SH-SY5Y (cell line): ENCODE results near the gene MAPKAPK3.

Source experiments
- GATA2 ChIP-seq: IDR thresholded peaks from 2 replicates; pipeline ENCODE4 v1.6.1; 2011; ENCODE audit warnings: mild to moderate bottlenecking, low read depth, low read length
- GATA3 ChIP-seq: IDR thresholded peaks from 2 replicates; pipeline ENCODE4 v1.6.1; 2011; ENCODE audit warnings: low read depth, mild to moderate bottlenecking, low read length, moderate library complexity

MAPKAPK3 gene

DNA sequence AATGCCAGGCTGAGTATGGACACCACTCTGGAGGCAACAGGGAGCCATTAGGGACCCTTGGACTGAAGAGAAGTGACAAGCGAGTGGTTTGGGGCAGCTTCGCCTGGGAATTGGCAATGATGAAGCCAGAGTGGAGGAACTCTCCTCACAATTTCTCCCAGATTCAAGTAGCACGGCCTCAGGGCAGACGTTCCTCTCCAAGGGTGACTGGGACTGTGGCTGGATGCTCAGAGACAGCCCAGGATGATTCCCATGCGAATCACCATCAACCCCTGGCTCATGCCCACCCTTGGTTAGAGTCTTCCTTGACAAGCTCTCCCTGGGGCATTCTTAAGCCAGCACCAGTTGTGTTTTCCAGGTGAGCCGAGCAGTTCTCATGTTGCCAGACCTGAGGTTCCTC lies 41.5 kb downstream of the MAPKAPK3 start:
- TF ChIP-seq GATA3 (no peak), GATA2 (no peak)

- TF ChIP-seq GATA2 = no peak
- TF ChIP-seq GATA3 = no peak
Measured at GRCh38 chr3:50658831-50659230, 41.9 kb downstream of the MAPKAPK3 start.

DNA sequence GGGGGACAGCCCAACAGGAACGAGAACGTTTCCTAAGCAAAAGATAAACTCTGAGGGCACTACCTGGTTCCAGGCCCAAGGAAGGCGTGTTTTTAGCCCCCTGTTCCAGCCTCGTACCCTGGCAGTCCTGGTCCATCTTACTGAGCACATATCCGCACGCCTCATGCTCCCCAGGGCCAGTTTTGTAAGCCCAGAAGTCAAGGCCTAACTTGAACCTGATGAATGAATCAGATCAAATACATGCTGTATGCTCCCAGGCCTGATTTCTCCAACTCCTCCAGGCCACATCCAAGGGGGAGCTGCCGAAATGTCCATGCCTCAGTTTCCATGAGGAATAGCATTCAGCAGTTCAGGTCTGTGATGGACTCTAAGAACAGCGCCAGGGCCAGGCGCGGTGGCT lies 43.4 kb downstream of the MAPKAPK3 start:
- TF ChIP-seq GATA3 (no peak), GATA2 (no peak)

GRCh38 chr3:50661321-50661837 lies 44.4 kb downstream of the MAPKAPK3 start:
- TF ChIP-seq GATA3 (no peak), GATA2 (no peak)

DNA sequence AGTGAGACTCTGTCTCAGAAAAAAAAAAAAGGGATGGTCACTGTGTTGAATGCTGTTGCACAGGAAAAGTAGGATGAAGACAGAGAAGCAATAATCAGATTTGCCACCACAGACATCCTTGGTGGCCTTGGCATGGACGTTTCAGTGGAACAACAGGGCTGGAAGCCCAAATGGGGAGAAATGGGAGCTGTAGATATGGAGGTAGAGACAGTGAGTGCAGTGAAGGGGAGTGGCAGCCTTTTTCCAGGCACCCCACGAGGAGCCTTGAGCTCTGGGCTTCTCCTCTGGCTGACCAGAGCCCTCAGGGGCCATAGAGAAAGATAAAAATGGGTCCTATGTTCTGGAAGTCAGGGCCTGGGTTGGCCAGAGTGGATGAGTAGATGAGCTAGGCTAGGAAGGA lies 45.5 kb downstream of the MAPKAPK3 start:
- TF ChIP-seq GATA2 = no peak

- TF ChIP-seq GATA3 = no peak
- no peak for TF ChIP-seq GATA2
Measured at GRCh38 chr3:50665081-50665840, 48.3 kb downstream of the MAPKAPK3 start.

DNA sequence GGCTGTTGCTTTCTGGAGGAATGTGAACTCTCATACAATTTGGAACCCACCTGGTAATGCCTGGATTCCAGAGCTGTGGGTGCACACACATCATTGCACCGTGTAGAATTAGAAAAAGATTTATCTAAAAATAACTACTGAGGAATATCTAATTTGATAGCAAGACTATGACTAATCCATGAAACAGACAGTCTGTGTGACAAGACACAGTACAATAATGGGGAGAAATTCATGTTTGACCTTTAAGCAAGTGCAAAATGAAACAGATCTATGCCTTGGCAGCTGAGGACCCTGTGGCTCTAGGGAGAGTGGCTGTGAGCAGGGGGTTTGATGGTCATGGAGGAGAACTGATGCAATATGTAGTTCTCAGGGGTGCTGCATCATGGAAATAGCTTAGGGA lies 49.9 kb downstream of the MAPKAPK3 start:
- TF ChIP-seq GATA3 (no peak), GATA2 (no peak)

DNA sequence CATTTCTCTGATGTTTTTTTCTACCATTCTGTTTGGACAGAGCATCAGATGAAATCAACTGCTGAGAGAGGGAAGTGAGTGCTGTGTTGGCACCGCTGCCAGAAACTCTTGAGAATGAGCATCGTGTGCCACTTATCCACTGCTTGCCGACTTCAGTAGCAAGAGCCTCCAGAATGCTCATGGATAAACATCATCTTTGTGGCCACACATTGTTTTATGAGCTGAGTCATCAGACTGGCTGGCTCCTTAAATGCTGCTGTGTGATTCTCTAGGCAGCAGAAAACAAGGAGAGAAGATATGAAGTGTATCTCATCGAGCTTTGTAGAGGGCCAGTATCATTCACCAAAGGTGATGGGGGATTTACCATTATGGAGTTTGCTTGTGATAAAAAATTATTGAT lies 54.4 kb downstream of the MAPKAPK3 start:
- TF ChIP-seq GATA3 (no peak), GATA2 (no peak)

DNA sequence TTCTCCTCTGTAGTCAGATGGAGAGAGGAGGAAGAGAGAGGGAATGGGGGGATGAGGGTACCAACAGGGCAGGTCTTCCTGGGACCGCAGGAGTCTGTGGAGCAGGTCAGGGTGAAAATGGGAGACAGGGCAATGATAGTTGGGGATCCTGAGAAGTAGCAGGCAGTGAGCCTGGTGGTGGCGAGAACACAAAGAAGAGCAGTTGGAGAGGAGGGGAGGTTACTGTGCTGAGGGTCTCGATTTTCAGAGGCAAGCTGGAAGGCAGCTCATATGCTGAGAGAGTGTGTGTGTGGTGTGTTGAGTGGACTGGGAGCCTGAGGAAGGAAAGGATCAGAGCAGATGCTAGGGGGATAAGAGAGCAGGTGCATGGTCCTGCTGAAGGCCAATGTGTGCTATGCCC lies 55.7 kb downstream of the MAPKAPK3 start:
- no peak for TF ChIP-seq GATA3
- TF ChIP-seq GATA2 = no peak

GRCh38 chr3:50673931-50674330 lies 57.0 kb downstream of the MAPKAPK3 start:
- TF ChIP-seq GATA3 (no peak), GATA2 (no peak)

GRCh38 chr3:50674349-50675178 lies 57.6 kb downstream of the MAPKAPK3 start, which contains the start of gene DOCK3:
TSS of gene DOCK3 (plus strand) at chr3:50674927. CDS start at chr3:50675264, 337 bp downstream.
- TF ChIP-seq GATA3 (no peak), GATA2 (no peak)

GRCh38 chr3:50675179-50676030 lies 58.5 kb downstream of the MAPKAPK3 start:
- TF ChIP-seq GATA3 (no peak), GATA2 (no peak)

DNA sequence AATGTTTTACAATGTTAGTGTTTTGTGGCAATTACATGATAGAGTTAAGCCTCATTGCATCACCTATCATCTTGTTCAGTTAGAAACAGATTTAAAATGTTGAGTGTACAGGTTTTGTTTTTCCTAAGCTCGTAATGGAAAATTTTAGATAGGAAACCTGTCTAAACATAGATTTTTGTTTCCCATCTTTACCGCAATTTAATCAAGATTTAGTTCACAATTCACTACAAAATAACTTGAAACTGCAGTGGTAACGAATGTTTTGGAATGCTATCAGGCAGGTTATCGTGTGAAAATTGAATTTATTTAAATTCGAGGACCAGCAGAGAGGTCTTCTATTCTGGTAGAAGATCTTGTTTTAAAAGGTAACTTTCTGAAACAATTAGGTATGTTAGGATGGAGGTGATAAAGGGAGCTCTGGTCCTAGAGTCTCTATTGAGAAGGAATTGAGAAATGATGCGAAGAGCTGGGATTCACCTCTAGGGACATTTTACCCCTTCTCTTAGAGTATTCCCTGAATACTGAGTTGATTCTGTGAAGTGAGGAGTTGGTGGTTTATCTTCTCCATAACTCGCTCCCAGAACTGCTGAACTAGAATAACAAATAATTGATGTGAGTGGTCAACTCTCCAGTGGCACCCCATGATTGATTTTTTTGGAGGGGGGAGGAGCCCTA lies 59.2 kb downstream of the MAPKAPK3 start:
- no peak for TF ChIP-seq GATA2
- no peak for TF ChIP-seq GATA3

DNA sequence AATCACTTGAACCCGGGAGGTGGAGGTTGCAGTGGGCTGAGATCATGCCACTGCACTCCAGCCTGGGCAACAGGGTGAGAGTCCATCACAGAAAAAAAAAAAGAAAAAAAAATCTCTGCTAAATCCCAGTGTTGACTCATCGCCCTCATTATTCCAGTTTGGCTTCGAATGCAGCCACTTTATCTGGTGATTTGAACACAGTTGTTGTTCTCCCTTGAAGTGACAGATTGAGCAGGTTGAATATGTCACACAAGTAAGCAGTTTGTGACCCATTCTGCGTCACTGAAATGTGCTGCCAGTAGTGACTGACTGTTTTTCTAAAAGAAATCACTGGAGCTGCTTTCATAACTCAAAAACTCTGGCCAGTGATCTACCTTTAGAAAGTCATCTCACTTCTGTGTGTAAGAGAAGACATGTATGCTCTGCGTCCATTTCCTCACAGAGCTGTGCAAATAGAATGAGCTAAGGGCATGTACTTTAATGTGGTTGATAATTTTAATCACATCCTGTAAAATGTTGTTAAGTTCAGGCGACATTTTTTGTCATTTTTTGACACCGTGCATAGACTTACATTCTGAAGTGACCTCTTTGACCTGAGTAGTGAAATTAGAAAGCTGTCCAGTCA lies 70.3 kb downstream of the MAPKAPK3 start:
- TF ChIP-seq GATA2 (no peak), GATA3 (no peak)
